Urothelium cell line (cell line): Measurements from ENCODE around the gene PIGS.

ENCODE experiments used
- DNase-seq: peaks from one replicate; pipeline ENCODE4 v3.0.0; 2011; ENCODE audit warnings: low spot score, mixed read lengths
- FAIRE-seq: peaks from 2 replicates; lab custom pipeline; 2011; peaks lifted over from hg19 to GRCh38; lab: Jason Lieb, UNC

Gene PIGS

DNA sequence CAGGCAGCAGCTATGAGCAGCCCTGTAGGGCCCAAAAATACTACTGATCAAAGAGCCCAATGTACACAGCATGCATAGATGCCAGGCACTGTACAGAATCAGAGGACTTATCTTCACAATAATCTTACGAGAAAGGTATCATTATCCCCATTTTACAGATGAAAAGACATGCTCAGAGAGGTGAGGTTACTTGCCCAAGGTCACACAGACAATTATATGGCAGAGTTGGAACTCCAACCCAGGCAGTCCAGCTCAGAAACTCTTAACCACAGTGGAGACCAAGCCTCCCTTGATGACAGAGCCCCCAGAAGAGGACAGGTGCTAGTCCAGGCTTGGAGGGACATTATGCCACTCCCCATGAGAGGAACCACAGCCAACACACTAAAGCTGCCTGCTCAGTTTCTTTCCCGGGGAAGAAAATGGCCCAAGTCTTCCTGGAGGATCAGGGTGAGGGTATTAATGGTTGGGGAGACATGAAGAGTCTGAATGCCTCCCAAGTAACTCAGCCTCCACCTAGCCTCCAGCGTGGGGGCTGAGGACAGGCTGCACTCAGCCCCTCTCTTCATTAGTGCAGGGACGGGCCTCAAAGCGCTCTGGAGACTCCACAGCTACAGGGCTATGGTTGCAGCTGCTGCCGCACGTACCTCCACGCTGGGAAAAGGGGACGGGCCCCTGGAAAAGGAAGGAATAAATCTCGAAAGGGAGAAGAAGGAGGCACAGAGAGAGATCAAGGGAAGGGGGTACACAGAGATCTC is 19.7 kb downstream of the PIGS start:
- DNase-seq (peak; percentile 54), FAIRE-seq (no peak)

DNA sequence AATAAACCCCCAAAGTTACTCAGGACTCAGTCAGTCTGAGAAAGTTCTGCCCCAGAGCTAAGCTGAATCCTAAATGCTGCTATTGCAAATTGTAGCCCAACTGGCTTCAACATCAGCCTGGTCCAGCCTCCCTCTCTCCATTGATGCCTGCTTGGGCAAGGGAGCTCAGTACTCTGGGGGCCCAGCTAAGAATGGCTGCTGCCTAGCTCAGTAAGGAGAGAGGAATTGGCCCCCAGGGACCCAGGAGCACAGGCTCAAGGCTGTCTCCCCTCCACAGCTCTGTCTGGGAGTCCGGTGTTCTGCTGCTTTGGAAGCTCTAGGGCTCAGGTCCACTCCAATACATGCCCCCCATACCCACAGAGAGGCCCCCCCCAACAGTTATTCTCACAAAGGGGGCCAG is 20.5 kb downstream of the PIGS start:
- DNase-seq, result no peak
- no peak for FAIRE-seq

DNA sequence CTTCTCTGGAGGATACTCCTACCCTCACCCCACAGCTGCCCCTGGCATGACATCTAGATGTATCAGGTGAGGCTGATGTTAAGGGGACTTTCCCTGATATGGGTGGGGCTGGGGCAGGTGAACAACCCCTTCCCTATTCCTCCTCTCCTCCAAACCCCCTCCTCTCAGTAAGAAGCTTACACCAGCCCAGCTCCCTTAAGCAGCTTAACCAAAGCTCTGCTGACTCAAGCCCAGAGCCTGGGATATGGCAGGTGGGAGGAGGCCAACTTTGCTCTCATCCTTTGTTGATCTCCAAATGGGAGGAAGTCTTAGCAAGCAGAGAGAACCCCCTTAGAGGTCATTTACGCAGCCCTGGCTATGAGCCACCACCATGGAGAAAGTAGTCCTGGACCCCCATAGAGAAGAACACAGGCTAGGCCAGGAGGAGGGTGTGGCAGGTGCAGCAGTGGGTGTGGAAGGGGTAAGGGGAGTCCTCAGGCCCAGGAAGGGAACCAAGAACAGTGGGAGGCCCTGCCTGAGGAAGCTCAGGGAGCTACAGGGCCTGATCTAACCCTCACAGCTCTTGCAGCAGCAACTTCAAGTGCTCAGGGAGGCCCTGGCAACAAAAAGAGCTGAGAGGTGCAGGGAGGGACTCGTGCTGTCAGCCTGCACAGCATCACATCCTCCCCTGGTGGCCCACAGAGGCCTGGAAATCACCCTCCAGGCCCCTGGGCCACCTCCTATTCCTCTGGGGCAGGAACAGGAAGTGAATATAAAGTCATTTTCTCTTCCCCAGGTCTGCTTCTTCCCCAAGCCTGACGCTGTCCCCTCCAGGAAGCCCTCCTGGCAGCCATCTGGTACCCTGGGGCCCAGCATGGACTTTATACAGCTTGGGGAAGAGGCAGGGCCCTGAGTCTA is 21.8 kb downstream of the PIGS start:
- FAIRE-seq (no peak), DNase-seq (no peak)

DNA sequence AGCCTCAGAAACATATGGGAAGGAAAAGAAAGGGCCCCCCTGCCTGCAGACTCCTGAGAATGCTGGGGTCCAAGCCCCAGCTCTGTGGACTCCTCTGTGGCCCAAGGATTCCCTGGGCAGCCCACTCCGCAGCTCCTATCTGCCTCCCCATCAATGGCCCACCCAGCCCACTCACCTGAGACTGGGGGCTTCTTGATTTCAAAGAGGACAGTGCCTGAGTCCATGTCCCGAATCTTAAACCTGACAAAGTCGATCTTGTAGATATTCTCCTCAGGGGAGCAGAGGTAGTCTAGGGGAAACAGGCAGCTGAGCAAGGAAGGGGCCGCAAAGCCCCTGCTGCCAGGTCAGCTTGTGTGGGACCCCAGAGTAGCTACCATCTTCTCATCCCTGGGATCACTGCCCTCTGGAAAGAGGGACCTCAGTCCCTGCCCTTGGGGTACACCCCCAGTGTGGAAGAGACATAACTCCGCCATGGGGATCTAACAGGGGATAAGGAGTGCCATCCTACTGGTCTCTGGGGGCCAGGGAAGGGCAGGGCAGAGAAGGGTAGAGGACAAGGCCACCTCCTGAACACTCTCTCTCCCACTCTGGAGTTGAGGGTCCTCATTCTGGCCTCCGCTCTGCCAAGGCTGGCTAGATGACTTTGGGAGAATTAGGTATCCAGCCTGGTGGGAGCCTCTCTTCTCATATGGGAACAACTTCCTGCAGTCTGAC is 22.8 kb downstream of the PIGS start:
- DNase-seq, result no peak
- no peak for FAIRE-seq

DNA sequence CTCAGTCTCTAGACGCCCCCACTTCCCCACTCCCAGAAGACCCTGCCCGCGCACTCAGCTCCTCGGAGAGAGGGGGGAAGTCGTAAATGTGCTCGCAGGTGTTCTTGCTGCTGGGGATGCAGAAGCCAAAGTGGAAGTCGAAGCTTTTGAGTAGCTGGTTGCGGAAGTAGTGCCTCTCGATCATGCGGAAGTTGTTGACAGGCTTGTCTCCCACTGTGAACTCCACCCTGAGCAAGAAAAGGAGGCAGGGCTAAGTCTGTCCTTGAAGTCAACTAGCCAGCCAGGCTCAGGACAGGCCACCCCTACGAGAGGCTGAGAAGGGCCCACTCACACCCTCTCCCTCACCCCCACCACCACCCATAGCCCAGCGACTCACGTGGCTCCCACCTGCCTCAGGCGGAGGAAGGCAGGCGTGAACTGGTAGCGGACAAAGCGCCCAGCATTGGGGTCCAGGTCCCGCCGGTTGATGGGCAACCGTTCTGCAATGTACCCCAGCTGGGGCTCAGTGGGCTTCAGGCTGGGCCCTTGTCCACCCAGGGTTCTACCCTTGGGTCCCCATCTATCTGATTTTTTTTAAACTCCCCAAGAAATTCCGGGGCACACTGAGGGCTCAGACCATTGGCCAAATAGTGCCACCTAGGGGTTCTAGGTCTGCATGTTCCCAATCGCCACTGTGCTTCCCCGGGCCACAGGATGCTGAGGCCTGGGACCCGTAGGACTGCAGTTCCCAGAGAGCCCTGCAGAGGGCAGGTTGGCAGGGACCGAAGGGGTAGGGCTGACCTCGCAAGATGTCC is 23.5 kb downstream of the PIGS start:
- no peak for FAIRE-seq

DNA sequence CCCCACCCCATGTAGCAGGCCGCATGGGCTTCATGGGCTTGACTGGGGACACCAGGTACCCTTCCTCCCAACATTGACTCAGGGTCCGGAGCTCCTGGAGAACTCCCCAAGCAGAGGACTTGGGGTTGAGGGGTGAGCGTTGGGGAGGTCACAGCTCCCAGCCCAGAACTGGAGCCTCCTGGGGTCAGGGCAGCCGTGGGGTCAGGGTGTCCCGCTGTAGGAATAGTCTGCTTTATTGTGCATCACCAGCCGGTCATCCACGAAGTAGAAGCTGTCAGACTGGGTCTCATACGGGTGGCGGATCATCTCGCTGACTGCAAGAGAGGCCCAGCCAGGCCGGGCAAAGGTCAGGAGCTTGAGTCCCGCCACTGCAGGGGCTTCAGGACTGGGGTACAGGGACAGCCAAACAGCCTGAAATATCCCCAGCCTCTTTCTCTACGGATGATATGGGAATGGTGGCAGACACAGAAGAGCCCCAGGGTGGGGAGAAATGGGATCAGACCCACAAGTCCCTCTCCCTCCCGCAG is 24.2 kb downstream of the PIGS start:
- no peak for FAIRE-seq
- DNase-seq, result no peak

More for the DNA sequence above, 23.5 kb downstream of the PIGS start:
- DNase-seq, result peak; percentile 86

DNA sequence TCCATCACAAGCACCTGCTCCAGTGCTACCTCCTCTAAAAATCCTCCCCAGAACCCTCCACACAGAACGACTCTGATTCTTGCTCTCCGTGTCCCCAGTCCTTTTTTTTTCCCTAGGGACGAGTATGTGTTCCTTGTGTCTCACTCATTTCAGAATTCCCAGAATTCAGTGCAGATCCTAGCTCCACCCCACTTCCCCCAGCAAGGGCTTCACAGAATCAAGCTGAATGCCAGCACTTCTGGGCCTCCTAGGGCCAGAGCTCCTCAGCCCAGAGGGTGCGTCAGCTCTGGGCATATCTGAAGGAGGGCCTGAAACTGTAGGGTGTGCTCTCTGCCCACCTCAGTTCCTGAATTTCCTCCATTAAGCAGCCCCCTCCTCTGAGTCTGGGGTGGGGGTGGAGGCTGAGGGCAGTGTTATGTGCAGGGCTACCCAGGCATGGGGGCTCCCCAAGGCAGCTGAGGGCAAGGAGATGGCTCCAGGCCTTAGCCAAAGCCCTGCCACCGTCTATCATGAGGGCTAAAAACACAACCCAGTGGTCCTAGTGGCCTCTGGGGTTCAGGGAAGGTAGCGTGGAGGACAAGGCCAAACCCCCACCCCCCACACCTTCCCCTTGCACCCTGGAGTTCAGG is 25.4 kb downstream of the PIGS start:
- DNase-seq, result no peak
- FAIRE-seq, result no peak

DNA sequence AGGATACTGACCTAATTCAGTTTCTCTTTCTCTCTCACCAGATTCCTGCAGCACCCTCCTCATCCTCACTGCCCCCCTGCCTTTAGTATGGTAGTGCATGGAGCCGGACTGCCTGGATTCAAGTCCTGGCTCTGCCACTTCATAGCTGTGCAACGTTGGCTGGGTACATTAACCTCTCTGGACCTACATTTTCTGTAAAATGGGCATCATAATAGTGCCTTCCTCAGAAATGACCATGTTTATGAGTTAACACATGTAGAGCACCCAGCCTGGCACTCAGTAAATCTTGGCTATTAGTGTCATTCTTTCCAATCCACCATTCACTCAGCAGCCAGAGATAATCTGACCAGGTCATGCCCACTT is 26.2 kb downstream of the PIGS start:
- no peak for DNase-seq
- no peak for FAIRE-seq

DNA sequence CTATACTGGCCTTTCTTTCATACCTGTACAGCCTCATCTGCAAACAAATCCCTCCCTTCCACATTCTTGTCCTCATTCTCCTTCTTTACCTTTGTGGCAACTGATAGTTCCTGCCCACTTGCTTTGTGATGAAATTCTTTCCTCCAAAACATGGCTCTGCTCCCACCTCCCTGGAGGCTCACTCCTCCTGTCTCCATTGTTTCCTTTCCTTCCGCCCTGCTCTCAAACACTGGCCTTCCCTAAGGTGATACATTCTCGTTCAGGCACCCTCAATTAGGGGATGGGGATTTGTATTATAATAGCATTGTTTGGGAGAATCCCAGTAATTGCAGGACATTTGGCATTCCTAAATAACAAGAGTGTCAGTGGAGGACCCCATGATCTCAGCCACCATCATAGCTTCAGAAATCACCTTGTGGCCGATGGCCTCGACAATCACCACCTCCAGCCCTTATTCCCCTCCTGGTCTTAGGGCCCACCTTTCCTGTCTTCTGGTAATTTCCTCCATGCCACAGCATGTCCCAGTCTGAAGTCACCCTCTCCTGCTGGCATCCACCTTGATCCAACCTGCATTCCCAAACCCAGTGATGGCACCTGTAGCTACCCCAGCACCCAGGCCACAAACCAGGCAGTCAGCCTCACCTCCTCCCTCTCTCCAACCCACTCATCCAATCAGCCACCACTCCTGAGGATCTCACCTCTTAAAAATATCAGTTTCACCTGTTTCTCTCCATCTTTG is 26.8 kb downstream of the PIGS start:
- FAIRE-seq (no peak), DNase-seq (no peak)

DNA sequence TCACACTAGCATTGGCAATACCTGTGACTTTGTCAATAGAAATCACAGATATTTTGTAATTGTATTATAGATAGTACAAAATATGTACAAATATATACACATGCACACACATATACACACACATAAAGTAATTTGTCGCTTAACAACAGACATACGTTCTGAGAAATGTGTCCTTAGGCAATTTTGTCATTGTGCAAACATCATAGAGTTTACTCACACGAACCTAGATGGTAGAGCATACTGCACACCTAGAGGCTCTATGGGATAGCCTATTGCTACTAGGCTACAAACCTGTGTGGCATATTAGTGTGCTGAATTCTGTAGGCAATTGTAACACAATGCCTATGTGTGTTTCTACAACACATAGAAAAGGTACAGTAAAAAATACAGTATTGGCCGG is 29.9 kb downstream of the PIGS start:
- DNase-seq (no peak), FAIRE-seq (no peak)

DNA sequence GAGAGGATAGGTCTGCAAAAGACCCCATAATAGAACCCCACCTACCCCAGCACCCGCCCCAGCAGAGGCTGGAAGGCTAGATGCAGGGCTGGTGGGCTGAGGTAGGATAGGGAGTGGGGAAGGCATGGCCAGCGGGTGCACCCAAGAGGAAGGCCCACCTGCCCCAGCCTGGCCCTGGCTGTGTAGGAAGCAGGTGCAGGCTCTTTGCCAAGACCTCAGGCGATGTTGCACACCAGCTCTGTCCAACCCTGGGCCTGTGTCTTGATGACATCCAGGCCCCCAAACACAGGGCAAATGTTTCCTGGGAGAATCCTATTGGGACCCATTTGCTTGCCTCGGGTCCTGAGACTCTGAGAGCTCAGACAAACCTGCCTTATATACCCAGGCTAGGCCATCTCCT is 31.1 kb downstream of the PIGS start:
- no peak for FAIRE-seq
- DNase-seq, result no peak

DNA sequence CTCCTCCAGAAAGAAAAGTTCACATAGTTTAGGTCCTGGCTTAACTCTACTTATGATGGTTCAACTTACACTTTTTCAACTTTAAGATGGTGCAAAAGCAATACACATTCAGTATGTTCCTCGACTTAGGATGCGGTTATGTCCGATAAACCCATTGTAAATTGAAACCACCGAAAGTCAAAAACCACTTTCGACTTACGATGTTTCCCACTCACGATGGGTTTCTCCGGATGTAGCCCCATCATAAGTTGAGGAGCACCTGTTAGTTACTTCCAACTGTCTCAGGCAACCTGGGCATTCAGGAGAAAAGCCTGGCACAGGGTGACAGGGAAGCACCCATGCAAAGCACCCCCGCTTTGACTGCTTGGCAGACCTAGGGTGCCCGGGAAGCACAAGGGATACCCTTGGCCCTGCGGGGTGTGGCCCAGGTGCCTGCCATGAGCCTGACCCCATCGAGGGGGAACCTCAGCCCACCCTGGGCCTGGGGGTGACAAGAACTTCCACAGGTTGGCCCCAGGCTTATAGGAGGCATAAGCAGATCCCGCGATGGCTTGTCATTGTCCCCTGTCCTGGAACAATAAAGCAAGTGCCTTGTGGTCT is 32.9 kb downstream of the PIGS start:
- DNase-seq (no peak), FAIRE-seq (no peak)

DNA sequence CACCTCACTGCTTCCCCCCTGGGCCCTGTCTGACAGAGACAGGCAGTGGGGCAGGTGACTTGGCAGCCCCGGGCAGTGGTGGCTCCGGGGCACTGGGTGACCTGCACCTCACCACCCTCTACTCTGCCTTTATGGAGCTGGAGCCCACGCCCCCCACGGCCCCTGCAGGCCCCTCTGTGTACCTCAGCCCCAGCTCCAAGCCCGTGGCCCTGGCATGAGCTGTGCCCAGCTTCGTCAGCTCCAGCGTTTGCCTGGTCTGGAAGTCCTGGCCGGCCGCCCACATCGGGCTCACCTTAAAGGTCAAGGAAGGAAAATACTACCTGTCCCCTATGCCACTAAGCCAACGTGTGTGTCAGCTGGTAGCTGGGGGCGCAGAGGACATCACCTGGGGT is 34.1 kb downstream of the PIGS start:
- DNase-seq, result no peak
- no peak for FAIRE-seq

DNA sequence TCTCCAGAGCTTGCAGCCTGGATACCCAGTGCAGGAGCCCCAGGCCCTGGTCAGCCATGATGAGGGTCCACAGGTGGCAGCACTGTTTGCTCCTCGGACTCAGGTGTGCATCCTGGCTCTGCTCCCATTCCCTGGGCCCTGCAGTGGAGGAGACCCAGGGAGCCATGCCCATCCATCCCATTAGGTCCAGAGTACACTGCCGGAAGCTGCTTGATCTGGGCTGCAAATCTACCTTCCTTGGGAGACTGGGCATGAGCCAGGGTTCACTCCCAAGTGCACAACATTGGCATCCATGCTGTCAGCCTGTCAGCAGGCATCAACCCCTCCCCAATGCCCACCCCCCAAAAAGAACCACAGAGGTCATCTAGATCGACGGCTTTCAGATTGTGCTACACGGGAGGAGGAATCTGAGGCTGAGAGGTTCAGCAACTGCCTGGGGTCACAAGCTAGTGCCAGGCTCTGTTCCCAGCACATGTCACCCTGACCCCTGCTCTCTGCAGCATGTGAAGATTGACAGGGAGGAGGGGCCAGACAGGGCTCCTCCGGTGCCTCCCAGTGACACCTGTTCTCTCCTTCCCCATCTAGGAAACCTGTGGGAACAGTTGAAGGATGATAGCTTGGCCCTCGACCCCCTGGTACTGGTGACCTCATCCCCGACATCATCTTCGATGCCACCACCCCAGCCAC is 34.6 kb downstream of the PIGS start:
- DNase-seq, result no peak
- FAIRE-seq, result no peak

DNA sequence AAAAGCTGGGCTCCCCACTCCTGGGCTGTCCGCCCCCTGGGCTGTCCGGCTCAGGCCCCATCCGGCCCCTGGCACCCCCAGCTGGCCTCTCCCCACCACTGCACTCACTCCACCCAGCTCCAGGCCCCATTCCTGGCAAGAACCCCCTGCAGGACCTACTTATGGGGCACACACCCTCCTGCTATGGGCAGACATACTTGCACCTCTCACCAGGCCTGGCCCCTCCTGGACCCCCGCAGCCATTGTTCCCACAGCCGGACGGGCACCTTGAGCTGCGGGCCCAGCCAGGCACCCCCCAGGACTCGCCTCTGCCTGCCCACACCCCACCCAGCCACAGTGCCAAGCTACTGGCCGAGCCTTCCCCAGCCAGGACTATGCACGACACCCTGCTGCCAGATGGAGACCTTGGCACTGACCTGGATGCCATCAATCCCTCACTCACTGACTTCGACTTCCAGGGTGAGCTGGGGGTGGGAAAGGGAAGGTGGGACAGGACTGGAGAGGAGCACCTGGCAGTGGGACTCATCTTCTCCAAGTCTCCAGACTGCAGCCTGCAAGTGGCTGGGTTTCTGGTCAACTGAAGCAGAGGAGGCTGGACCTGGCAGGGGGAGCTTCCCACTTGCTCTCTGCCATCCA is 36.5 kb downstream of the PIGS start:
- no peak for DNase-seq
- no peak for FAIRE-seq

DNA sequence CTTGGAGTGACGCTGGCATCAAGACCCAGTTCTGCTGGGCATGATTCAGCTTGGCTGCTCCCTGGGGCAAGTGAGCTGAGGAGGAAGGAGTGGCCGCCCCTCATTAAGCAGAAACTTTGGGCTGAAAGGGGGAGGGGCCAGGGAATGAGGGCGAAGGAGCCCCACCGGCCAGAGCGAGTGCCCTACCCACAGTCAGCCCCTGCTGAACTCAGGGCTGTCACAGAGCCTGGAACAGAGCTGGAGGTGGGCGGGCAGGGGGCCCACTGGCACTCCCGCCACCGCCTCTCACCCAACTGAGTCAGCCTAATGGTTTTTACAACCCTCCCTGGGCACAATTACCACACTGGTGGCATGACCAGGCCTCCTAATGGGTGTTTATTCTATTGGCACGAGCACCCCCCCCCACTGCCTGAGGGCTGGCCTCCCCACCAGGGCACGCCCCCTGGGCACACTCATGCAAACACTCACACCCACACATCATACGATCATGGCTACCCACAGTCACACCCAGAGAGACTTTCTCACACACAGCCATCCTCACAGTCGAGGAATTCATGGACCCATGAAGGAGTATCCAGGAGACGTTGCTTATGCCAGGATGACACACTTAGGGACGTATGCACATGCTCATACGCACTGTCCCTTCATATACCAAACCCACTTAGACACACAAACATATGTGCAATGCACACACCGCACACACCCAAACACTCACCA is 38.1 kb downstream of the PIGS start:
- FAIRE-seq, result peak; percentile 65
- DNase-seq, result no peak
